Amygdala (tissue), 56 donors: ENCODE measurements around the gene ISLR.

ENCODE experiments used
- DNase-seq, 56 donors: peaks; one replicate each; lab custom pipeline; 2025; lab: John Stamatoyannopoulos, UW

Gene ISLR

DNA sequence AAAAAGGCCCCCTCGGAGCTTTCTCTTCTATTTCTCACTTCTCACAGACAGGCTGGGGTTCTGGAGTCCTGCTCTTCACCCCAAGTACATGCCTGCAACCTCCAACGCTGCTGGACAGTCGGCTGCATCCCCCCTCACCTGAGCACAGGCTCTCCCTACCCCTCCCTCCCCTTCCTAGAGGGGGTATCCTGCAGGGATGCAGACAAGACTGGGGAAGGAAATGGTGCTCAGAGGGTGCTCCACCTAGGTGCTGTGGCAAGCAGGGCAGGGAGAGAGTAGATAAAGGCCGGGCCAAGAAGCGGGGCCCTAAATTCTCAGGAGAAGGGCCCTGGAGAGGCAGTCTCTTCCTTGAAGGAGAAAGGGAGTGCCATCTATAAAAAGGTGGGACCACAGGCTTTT is 36.0 kb downstream of the ISLR start:
- DNase-seq, result no peak

- no peak for DNase-seq
These were observed 36.6 kb downstream of the ISLR start for GRCh38 chr15:74209997-74210671.

GRCh38 chr15:74210729-74211128 is 37.2 kb downstream of the ISLR start:
- no peak for DNase-seq

DNA sequence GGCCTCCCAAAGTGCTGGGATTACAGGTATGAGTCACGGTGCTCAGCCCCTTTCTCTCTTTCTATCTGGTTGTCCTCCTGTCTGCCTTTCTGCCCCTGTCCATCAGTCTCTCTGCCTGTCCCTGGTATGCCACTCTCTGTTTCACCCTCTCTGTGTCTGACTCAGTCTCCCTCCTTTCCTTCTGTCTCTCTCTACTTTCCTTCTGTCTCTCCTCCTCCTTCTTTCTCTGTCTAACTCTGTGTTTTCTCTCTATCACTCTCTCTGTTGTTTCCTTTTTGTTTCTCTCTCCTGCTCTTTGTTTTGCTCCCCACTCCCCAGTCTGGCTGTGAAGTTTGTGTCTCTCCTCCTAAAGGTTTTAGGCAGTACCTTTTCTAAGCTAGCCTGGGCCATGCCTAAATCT is 38.1 kb downstream of the ISLR start:
- no peak for DNase-seq

DNA sequence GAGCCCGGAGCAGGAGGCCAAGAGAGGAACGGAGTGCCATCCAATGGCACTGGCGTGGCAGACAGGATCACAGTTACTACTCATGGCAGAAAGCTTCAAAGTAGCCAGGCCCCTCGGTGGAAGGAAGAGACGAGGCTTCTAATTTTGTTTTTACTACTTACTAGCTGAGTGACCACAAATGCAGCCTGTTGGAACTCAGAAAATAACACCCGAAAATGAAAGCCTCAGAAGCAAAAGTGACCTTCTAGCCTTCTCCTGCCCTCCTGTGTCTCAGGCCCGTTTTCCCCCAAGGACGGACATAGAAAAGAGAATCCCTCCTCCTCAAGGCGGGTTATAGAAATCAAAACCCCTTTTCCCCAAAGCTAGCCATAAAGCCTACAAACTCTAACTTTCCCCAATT is 39.0 kb downstream of the ISLR start:
- DNase-seq, result no peak

- DNase-seq, result no peak
These were observed 40.4 kb downstream of the ISLR start for GRCh38 chr15:74213858-74214284.

GRCh38 chr15:74214324-74215021 is 41.0 kb downstream of the ISLR start:
- no peak for DNase-seq

- no peak for DNase-seq
These were observed 42.4 kb downstream of the ISLR start for GRCh38 chr15:74215958-74216357.

- DNase-seq, result no peak
These were observed 43.4 kb downstream of the ISLR start for GRCh38 chr15:74216949-74217348.

DNA sequence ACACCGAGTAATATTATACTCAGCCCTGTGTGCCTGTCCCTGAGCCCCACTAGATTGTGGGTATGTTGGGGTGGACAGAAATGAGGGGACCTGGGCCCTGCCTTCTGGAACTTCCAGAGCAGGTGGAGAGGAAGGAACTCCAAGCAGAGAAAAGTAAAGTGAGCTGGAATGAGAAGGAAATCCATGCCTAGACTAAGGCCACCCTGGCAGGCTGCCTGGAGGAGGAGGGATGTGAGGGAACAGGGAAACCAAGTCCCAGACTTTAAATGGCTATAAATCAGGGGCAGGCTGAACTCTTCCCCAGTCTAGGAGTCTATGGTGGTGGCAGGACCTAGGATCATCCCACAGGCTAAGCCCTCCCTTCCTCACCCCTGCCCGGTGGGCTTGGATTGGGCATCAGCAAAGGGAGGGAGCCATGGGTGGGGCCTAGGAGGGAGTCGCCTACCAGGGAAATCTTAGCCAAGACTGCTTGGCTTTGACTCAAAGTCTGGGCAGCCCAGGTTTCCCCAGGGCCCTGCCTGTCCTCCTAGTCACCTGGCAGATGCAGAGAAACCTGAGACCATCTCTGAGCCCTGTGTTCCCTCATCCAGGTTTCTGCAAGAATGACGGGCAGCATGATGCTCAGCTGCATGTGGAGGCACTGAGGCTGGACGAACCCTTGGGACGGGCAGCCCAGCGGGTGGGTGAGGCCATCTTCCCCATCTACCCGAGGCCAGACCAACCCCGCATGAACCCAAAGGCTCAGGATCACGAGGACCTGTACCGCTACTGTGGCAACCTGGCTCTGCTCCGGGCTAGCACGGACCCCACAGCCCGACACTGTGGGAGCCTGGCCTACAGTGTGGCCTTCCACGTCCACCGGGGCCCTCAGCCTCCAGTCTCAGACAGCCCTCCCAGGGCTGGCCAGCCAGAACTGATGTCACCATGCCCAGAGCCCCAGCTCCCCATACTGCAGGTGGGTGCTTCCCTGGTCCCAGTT is 44.7 kb downstream of the ISLR start:
- no peak for DNase-seq

DNA sequence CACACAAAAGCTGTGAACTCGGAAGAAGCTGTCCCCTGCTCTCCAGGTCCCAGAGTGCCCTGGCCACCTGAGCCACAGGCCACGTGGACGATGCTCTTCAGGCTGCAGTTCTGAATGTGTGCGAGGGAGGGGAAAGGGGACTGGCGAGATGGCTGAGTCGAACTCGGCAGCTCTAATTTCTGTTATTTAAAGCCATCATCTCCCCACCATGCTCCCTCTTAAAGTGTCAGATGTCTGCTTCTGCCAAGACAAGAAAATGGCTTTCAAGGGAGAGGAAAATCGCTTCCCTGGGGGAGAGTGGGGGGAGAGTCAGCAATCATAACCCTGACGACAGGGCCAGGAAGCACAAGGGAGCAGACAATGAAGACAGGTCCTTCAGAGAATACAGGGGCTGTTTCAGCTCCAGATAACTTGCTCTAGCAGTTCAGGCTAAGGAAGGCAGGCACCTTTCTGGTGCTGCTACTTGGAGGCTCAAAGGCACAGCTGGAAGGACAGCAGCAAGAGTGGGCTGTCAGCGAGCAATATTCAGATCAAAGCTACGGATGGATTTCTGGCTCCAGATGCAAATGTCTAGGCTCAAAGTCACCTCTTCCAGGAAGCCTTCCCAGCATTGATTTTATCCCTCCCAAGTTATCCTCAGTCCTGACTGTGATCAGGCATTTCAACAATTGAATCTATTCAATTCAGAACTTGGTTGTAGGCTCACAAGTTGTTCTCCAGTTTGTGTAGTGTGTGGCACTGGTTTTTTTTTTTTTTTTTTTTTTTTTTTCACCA is 47.2 kb downstream of the ISLR start:
- DNase-seq, result no peak

DNA sequence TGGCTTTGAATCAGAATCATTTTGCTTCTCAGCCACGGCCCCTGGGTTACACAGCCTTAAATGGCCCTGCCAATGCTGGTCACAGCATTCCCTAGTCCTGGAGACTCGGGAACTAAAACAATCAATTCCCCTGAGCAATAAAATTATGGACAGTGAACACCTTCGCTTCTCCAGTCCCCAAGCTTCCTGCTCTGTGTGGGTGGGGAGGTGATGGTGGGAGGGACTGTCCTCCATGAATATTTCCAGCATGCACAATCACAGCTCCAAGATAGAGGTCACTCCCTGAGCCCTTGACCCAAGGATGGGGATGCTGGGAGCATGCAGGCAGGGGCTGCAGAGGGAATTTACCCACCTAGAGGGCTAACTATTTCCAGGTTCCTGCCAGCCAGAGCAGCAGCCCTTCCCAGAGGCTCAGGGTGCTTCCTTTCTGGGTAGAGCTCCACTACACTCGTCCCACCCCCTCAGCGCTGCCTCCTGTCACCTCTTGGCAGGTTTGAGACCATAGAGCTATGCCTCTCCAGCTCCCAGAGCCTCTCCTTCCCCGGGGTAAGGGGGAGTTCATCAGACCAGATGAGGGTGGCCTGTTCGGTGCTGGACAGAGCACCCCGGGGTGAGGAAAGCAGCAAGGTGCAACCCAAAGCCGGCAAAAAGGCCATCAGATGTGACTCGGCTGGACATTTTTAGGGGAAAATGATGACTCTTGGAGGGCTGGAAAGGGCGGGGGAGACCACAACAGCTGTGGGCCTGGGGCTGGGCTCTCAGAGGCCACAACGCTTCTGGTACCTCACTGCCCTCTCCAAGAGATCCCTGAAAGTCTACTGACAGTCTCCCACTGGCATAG is 48.1 kb downstream of the ISLR start:
- DNase-seq, result no peak

- peak in 2 of 56 donors; percentile 9 to 10 for DNase-seq
These were observed 49.0 kb downstream of the ISLR start for GRCh38 chr15:74222240-74223119.

DNA sequence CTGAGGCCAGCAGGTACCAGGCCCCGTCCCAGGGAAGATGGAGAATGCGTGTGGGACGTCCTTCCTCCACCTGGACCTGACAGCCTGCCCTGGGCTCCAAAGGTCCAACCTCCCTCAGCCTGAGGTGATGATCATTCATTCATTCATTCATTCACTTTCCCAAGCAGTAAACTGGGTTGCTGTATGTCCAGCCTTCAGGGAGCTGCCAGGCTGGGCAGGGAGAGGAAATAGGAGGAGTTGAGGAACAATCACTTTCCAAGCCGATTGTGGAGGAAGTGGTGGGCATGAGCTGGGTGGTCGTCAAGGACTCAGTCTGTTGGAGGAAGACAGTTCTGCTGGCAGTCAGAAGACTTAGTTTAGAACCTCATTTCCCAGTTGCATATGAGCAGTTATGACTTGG is 52.4 kb downstream of the ISLR start:
- no peak for DNase-seq
